Gastroesophageal sphincter (tissue), 4 donors: ENCODE measurements around the gene GAS2L1. TPM values are rescaled to one million over a fixed set of nuclear protein-coding genes. Genes with fewer than 3 reads are reported as not detected.
"Not testable (repeated sequence)": the region's sequence is repeated elsewhere in the genome, so short reads cannot be mapped to it uniquely, and the experiment has no call there.

Experiments used
- ATAC-seq: fragments of 150-250 bp; one replicate; pipeline ENCODE4 v1.9.1; 2016; ENCODE audit warnings: mild to moderate bottlenecking, moderate library complexity
- H3K27ac ChIP-seq, 4 donors: fragments of 200-600 bp; sonication (generic) in 3 of 4; 1 replicate in 3 of 4; 2 replicates in 1 of 4; pipeline ENCODE4 v1.5.1; 2016 to 2019
- H3K27me3 ChIP-seq: fragments of 200-600 bp; sonication (generic); one replicate; pipeline ENCODE4 v1.5.1; 2019
- H3K36me3 ChIP-seq, 2 donors: fragments of 200-600 bp; sonication (generic); one replicate each; pipeline ENCODE4 v1.5.1; 2019; ENCODE audit warnings: control low read depth in 1 of 2
- H3K4me1 ChIP-seq, 3 donors: fragments of 200-600 bp; sonication (generic); 1 replicate in 2 of 3; 2 replicates in 1 of 3; pipeline ENCODE4 v1.5.1; 2016 to 2019; ENCODE audit warnings: control low read depth in 2 of 3
- H3K4me3 ChIP-seq, 2 donors: fragments of 200-600 bp; sonication (generic); one replicate each; pipeline ENCODE4 v1.5.1; 2019; ENCODE audit warnings: mild to moderate bottlenecking in 1 of 2, moderate library complexity in 1 of 2
- H3K9me3 ChIP-seq, 3 donors: fragments of 200-600 bp; sonication (generic); one replicate each; pipeline ENCODE4 v1.5.1; 2017 to 2019; ENCODE audit warnings: control low read depth in 2 of 3
- CTCF ChIP-seq, 4 experiments: fragments of 200-600 bp in 2 of 4; fragments of 450-650 bp in 2 of 4; sonication (generic) in 1 of 4; IDR thresholded peaks; one replicate each; pipeline ENCODE4 v1.5.1; 2017 to 2019; ENCODE audit warnings: antibody characterized with exemption in 4 of 4, mild to moderate bottlenecking in 2 of 4, moderate library complexity in 2 of 4
- EP300 ChIP-seq: sonication (generic); formaldehyde crosslinking; IDR thresholded peaks from one replicate; pipeline ENCODE4 v1.6.1; 2017; ENCODE audit warnings: antibody characterized with exemption, mild to moderate bottlenecking
- POLR2A ChIP-seq, 2 donors: fragments of 450-650 bp; IDR thresholded peaks; one replicate each; pipeline ENCODE4 v1.6.1; 2017; ENCODE audit warnings: antibody characterized with exemption in 2 of 2, mild to moderate bottlenecking in 2 of 2, moderate library complexity in 1 of 2
- POLR2AphosphoS5 ChIP-seq: sonication (generic); formaldehyde crosslinking; IDR thresholded peaks from one replicate; pipeline ENCODE4 v1.6.1; 2017; ENCODE audit warnings: antibody characterized with exemption
- WGBS, 2 donors: methylation state at CpG; one replicate each; pipeline ENCODE4 v1.1.5; 2018; ENCODE audit warnings: low coverage in 1 of 2; 5-methylcytosine and 5-hydroxymethylcytosine counted together
- total RNA-seq, 4 donors: library from RNA; depleted of rRNA; stranded (reverse); fragments of >200 nt; gene quantifications; one replicate each; pipeline ENCODE4 v1.1.0, GENCODE V29; 2016

GAS2L1 gene
- total RNA-seq, 4 donors from 2014 or later = 17.8 to 65.5 (median 36.8) TPM

GRCh38 chr22:29343313-29343805 lies 36.9 kb downstream of the GAS2L1 start:
- peaks cover 0 to 44% (median 0%) of the 10 kb centered on the region in 3 donors for H3K4me1 ChIP-seq
- WGBS, 2 donors = 58 to 60% methylated on average over 1 to 3 of the region's 7 CpGs
- peaks cover 0 to 82% of the 10 kb centered on the region in 2 donors for H3K36me3 ChIP-seq
- no peak overlapping the region for H3K4me3 ChIP-seq
- peak overlapping the region in 3 of 4 donors; percentile 61 to 69 (median 68) for H3K27ac ChIP-seq
- TF ChIP-seq POLR2A (IDR thresholded peaks at IDR 0.05) (no peak), POLR2AphosphoS5 (no peak), EP300 (no peak)
- no peak for ATAC-seq
- H3K9me3 ChIP-seq = no peaks in the 10 kb centered on the region
- no peaks in the 10 kb centered on the region for H3K27me3 ChIP-seq

- WGBS, 2 donors = 17 to 37% methylated on average over 4 of the region's 5 CpGs
- Histone ChIP-seq H3K27ac (peak overlapping the region in 3 of 4 donors; percentile 61 to 69 (median 68)), H3K4me1 (peaks cover 0 to 44% (median 0%) of the 10 kb centered on the region in 3 donors), H3K4me3 (no peak overlapping the region), H3K27me3 (no peaks in the 10 kb centered on the region), H3K9me3 (no peaks in the 10 kb centered on the region), H3K36me3 (peaks cover 0 to 82% of the 10 kb centered on the region in 2 donors)
- peak; percentile 87 for ATAC-seq
- TF ChIP-seq POLR2AphosphoS5 (peak; percentile 91), POLR2A (IDR thresholded peaks at IDR 0.05) (no peak)
Observed at GRCh38 chr22:29344137-29344536, 37.7 kb downstream of the GAS2L1 start.

GRCh38 chr22:29344889-29345288 lies 38.4 kb downstream of the GAS2L1 start:
- H3K36me3 ChIP-seq = peaks cover 0 to 82% of the 10 kb centered on the region in 2 donors
- WGBS, 2 donors = 88 to 89% methylated on average over 2 to 5 of the region's 5 CpGs
- H3K27ac ChIP-seq = peak overlapping the region in 3 of 4 donors; percentile 44 to 69 (median 57)
- H3K9me3 ChIP-seq, H3K27me3 ChIP-seq, ATAC-seq, H3K4me3 ChIP-seq: not testable (repeated sequence)
- peaks cover 0 to 44% (median 0%) of the 10 kb centered on the region in 3 donors for H3K4me1 ChIP-seq

- Histone ChIP-seq H3K4me3 (no peak overlapping the region), H3K9me3 (no peaks in the 10 kb centered on the region), H3K27me3 (no peaks in the 10 kb centered on the region), H3K36me3 (peaks cover 0 to 82% of the 10 kb centered on the region in 2 donors), H3K4me1 (peaks cover 0 to 44% (median 0%) of the 10 kb centered on the region in 3 donors), H3K27ac (no peak overlapping the region)
- no peak for ATAC-seq
- no peak for TF ChIP-seq POLR2A (IDR thresholded peaks at IDR 0.05)
- no peak for TF ChIP-seq CTCF (IDR thresholded peaks at IDR 0.05)
- no peak for TF ChIP-seq POLR2AphosphoS5
- TF ChIP-seq EP300 = no peak
Observed at GRCh38 chr22:29345932-29346331, 39.5 kb downstream of the GAS2L1 start.

- ATAC-seq = no peak
- Histone ChIP-seq H3K36me3 (peaks cover 0 to 82% of the 10 kb centered on the region in 2 donors), H3K4me3 (no peak overlapping the region), H3K27ac (no peak overlapping the region), H3K4me1 (peaks cover 0 to 44% (median 0%) of the 10 kb centered on the region in 3 donors), H3K27me3 (no peaks in the 10 kb centered on the region), H3K9me3 (no peaks in the 10 kb centered on the region)
- 67 to 78% methylated on average over 2 to 4 of the region's 4 CpGs for WGBS, 2 donors
- no peak for TF ChIP-seq POLR2A (IDR thresholded peaks at IDR 0.05)
Observed at GRCh38 chr22:29346659-29347058, 40.2 kb downstream of the GAS2L1 start.

- WGBS, 2 donors = 88 to 92% methylated on average over 2 of the region's 2 CpGs
- Histone ChIP-seq H3K9me3 (no peaks in the 10 kb centered on the region), H3K27ac (no peak overlapping the region), H3K36me3 (peaks cover 0 to 82% of the 10 kb centered on the region in 2 donors), H3K4me3 (no peak overlapping the region), H3K27me3 (no peaks in the 10 kb centered on the region), H3K4me1 (peaks cover 0 to 42% (median 0%) of the 10 kb centered on the region in 3 donors)
- no peak for ATAC-seq
- TF ChIP-seq POLR2AphosphoS5 (no peak), EP300 (no peak), CTCF (IDR thresholded peaks at IDR 0.05) (no peak), POLR2A (IDR thresholded peaks at IDR 0.05) (no peak)
Observed at GRCh38 chr22:29348041-29348440, 41.6 kb downstream of the GAS2L1 start.

- TF ChIP-seq POLR2AphosphoS5 (no peak), POLR2A (IDR thresholded peaks at IDR 0.05) (no peak), EP300 (no peak), CTCF (IDR thresholded peaks at IDR 0.05) (no peak)
- Histone ChIP-seq H3K9me3 (no peaks in the 10 kb centered on the region), H3K36me3 (peaks cover 0 to 88% of the 10 kb centered on the region in 2 donors), H3K27ac (no peak overlapping the region), H3K4me3 (no peak overlapping the region), H3K27me3 (no peaks in the 10 kb centered on the region), H3K4me1 (peaks cover 0 to 33% (median 0%) of the 10 kb centered on the region in 3 donors)
- ATAC-seq = no peak
- 83 to 96% methylated on average over 7 to 14 of the region's 18 CpGs for WGBS, 2 donors
Observed at GRCh38 chr22:29348956-29349355, 42.5 kb downstream of the GAS2L1 start.
